Fibroblast of lung (primary cell): ENCODE results near the gene BMP4.

Source experiments
- EZH2 ChIP-seq: IDR thresholded peaks from 2 replicates; pipeline ENCODE4 v1.5.1; 2012; ENCODE audit warnings: low read length, control low read depth, mild to moderate bottlenecking; ENCODE audit errors: missing control alignments
- TF ChIP-seq, protein P1 (sequence below), 2 donors: IDR thresholded peaks in 1 of 2; conservative IDR thresholded peaks in 1 of 2; 1 replicate in 1 of 2; 2 replicates in 1 of 2; pipeline ENCODE4 v1.5.1; 2011 to 2012; ENCODE audit warnings: low read length in 2 of 2, control low read depth in 1 of 2, inconsistent platforms in 1 of 2, low read depth in 1 of 2, mild to moderate bottlenecking in 1 of 2

DNA sequence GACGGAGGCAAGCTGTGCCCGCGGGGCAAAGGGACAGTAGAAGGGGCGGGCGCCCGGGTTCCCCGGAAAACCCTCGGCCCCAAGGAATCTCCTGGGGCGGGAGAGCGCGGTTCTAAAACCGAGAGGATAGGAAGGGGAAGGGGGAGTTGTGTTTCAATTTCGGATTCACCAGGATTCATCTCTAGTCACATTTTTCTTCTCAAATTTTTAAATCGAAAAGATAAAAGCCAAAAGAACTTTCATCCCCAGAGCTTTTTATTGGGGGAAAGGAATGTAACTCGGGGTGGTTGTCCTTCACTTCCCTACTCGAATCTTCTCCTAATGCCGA, 1.4 kb downstream of the BMP4 start:
- TF ChIP-seq, protein P1, sequence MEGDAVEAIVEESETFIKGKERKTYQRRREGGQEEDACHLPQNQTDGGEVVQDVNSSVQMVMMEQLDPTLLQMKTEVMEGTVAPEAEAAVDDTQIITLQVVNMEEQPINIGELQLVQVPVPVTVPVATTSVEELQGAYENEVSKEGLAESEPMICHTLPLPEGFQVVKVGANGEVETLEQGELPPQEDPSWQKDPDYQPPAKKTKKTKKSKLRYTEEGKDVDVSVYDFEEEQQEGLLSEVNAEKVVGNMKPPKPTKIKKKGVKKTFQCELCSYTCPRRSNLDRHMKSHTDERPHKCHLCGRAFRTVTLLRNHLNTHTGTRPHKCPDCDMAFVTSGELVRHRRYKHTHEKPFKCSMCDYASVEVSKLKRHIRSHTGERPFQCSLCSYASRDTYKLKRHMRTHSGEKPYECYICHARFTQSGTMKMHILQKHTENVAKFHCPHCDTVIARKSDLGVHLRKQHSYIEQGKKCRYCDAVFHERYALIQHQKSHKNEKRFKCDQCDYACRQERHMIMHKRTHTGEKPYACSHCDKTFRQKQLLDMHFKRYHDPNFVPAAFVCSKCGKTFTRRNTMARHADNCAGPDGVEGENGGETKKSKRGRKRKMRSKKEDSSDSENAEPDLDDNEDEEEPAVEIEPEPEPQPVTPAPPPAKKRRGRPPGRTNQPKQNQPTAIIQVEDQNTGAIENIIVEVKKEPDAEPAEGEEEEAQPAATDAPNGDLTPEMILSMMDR (conservative IDR thresholded peaks at IDR 0.05 in 1 of 2, IDR thresholded peaks at IDR 0.05 in 1 of 2; ENCODE audit: low read depth in 1 of 2, low read length in 2 of 2), result no peak
- TF ChIP-seq EZH2, result no peak
